T-helper 1 cell treated with Interleukin-12 subunit alpha and Interleukin-12 subunit beta and Interleukin-4 antibody, amounts not matched to agents 30 ng/mL and 1 ng/mL, for 36 hours (primary cell): ENCODE results near the gene ATP6V1F. TPM values are rescaled to one million over a fixed set of nuclear protein-coding genes. Genes with fewer than 3 reads are reported as not detected.

Source experiments
- intact Hi-C: fragments of 100-400 bp; cut with micrococcal nuclease; formaldehyde crosslinking; loops from one replicate; pipeline ENCODE4 v1.15.1; 2024
- total RNA-seq: library from RNA; stranded (reverse); gene quantifications from 2 replicates; pipeline ENCODE4 v1.2.3, GENCODE V29; 2022

Gene ATP6V1F
- total RNA-seq, 1 donor from 2014 or later, result 127 TPM

DNA sequence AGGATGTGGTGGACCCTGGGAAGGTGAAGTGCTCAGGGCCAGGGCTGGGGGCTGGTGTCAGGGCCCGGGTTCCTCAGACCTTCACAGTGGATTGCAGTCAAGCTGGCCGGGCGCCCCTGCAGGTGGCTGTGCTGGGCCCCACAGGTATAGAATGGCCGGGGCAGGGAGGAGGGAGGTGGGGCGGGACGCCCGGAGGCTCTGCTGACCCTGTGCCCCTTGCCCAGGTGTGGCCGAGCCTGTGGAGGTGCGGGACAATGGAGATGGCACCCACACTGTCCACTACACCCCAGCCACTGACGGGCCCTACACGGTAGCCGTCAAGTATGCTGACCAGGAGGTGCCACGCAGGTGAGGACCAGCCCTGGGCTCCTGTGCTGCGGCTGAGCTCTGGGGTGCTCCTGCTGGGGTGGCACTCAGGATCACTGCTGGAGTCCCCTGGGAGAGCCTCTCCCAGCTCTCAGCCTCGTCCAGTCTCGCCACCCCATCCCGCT lies 14.9 kb upstream of the ATP6V1F start:
- intact Hi-C loops, result no loop called here

DNA sequence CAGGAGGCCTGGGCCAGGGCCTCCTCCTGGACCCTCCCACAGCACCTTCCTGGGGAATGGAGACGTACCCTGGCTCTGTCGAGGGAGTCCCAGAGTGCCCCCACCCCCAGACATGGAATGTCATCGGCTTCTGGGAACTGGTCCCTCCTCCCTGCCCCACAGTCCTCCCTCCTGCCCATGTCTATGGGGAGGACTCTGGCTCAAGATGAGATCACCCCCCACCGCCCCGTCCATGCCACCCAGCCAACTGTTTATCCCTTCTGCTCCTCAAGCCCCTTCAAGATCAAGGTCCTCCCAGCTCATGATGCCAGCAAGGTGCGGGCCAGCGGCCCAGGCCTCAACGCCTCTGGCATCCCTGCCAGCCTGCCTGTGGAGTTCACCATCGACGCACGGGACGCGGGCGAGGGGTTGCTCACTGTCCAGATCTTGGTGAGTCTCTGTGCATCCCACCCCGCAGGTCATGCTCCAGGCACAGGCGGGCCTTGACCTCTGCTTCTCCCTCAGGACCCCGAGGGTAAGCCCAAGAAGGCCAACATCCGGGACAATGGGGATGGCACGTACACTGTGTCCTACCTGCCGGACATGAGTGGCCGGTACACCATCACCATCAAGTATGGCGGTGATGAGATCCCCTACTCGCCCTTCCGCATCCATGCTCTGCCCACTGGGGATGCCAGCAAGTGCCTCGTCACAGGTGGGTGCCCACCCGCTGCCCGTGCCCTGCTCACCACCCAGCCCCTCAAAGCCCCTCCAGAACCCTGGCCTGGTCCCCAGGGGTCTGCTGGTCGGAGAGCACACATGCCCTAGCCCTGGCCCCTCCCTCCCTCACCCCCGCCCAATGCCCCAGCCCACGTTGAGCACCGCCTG lies 14.1 kb upstream of the ATP6V1F start:
- intact Hi-C loops, result no loop called here

DNA sequence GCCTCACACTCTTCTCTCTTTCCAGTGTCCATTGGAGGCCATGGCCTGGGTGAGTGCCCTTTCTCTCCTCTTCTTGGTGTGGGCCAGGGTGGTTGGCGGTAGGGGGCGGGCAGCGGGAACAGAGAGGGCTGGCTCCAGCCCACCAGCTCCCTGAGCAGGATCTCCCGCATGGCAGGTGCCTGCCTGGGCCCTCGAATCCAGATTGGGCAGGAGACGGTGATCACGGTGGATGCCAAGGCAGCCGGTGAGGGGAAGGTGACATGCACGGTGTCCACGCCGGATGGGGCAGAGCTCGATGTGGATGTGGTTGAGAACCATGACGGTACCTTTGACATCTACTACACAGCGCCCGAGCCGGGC lies 13.5 kb upstream of the ATP6V1F start:
- intact Hi-C loops, result no loop called here

DNA sequence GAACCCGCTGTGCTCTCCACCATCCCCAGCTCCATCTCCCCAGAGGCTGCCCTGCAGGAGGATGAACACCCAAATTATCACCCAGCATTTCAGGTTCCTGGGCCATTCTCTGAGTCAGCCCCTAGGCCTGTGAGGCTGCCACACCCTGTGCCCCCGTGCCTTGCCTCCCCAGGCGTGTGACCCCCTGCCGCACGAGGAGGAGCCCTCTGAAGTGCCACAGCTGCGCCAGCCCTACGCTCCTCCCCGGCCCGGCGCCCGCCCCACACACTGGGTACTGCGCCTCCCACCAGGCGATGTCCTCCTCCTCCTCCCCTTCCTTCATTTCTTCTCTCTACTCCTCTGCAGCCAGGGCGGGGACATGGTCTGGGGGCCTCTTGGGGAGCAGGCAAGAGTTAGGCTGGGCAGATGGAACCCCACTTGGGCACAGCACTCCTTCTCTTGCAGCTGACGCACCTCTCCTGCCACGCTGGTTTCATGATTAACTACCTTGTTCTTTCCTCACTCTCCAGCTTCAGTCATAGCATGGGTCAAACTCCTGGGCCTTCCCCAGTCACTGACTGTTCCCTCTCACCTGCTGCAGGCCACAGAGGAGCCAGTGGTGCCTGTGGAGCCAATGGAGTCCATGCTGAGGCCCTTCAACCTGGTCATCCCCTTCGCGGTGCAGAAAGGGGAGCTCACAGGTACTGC lies 12.7 kb upstream of the ATP6V1F start:
- intact Hi-C loops, result no loop called here

DNA sequence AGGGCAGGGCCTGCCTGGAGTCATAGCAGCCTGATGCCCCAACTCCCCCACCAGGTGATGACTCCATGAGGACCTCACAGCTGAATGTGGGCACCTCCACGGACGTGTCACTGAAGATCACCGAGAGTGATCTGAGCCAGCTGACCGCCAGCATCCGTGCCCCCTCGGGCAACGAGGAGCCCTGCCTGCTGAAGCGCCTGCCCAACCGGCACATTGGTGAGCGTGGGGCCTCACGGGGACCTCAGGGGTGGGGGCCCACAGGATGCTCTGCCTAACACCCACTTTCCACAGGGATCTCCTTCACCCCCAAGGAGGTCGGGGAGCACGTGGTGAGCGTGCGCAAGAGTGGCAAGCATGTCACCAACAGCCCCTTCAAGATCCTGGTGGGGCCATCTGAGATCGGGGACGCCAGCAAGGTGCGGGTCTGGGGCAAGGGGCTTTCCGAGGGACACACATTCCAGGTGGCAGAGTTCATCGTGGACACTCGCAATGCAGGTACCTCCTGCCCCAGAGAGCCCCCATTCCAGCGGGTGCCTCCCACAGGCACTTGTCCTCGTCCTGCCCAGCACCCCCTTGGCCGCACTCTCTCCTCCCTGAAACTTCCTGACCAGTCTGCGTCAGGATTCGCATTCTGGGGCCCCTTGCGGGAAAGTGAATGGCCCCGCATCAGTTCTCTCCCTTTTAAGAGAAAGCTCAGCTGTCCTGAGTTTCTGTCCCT lies 10.0 kb upstream of the ATP6V1F start:
- intact Hi-C loops, result no loop called here

DNA sequence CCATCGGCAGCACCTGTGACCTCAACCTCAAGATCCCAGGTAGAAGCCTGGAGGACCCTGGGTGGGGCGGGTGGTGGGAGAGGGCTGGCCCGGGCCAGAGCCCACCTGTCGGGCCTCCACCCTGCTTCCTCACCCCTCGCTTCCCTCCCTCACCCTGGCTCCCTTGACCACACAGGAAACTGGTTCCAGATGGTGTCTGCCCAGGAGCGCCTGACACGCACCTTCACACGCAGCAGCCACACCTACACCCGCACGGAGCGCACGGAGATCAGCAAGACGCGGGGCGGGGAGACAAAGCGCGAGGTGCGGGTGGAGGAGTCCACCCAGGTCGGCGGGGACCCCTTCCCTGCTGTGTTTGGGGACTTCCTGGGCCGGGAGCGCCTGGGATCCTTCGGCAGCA lies 8.9 kb upstream of the ATP6V1F start:
- intact Hi-C loops, result no loop called here

DNA sequence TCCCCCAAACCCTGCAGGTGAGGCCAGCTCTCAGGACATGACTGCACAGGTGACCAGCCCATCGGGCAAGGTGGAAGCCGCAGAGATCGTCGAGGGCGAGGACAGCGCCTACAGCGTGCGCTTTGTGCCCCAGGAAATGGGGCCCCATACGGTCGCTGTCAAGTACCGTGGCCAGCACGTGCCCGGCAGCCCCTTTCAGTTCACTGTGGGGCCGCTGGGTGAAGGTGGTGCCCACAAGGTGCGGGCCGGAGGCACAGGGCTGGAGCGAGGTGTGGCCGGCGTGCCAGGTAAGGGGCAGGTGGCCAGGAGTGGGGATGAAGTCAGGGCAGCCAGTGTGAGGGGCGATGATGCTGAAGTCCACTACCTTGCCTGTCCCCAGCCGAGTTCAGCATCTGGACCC lies 8.3 kb upstream of the ATP6V1F start:
- intact Hi-C loops, result no loop called here

DNA sequence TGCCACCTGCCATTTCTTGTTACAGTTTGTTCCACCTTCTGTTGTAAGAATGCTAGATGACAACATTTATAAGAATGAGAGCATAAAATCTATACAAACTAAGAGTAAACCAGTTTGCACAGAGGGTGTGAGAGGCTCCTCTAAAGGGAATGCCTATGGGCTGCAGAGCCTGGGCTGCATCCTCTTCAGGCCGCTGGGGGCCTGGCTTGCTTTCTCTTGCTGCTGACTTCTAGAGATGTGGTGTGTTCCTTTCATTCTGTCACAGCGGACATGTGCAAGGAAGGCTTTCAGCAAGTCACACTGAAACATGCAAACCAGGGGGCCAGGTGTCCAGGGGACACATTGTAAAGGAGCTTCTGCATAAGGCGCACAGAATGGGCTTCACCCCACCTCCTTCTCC lies 7.1 kb upstream of the ATP6V1F start:
- intact Hi-C loops, result no loop called here

DNA sequence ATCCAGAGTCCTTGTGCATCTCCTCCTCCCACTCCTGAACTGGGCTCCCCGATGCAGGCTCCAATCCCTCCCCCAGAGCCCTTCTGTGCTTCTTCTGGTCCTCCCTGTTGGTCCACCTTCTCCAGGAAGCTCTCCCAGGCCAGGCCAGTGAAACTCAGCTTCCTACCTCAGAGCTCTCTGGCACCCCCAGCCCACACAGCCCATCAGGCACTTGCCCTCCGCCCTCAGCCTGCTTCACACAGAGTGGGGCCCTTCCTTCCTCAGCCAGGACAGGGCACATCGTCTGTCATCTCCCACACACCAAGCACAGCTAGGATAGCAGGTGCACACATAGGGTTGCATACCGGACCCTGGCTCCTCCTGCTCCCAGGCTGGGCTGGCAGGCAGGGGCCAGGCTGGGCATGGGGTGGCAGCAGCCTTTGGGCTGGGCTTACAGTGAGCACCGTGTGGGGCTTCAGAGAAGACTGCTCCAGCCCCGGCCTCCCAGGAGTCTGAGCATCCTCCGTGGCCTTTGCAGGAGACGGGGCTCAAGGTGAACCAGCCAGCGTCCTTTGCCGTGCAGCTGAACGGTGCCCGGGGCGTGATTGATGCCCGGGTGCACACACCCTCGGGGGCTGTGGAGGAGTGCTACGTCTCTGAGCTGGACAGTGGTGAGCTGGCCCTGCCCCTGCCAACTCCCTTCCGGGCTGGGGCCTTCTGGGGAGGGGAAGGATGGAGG lies 6.5 kb upstream of the ATP6V1F start:
- intact Hi-C loops, result no loop called here

DNA sequence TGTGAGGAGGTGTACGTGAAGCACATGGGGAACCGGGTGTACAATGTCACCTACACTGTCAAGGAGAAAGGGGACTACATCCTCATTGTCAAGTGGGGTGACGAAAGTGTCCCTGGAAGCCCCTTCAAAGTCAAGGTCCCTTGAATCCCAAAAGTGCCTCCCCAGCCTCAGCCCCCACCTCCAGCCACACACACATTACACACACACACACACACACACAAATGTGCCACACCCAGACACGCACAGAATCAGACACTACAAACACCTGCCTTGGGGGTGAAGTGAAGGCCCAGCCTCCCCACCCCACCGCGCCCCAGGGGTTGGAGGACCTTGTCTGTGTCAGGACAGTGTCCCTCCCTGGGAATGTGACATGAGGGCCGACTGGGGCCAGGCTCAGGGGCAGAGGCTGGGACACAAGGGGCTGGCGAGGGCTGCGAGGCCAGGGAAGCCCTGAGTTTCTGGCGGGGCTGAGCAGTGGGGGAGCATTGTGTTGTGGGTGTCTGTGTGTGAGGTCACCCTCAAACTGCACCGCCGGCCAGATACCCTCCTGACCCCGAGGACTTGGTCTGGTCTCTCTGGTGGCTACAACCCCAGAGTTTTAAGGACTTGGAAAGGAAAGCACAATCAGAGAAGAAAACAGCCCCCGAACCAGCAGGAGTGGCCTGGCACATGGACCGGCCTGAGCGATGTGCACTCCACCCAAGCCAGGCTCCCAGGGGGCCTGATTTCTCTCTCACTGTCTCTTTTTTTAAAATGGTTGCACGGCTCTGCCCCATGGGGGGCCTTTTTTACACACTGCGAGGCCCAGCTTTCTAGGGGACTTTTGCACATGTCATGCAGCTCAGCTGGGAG lies 4.0 kb upstream of the ATP6V1F start:
- intact Hi-C loops, result no loop called here

DNA sequence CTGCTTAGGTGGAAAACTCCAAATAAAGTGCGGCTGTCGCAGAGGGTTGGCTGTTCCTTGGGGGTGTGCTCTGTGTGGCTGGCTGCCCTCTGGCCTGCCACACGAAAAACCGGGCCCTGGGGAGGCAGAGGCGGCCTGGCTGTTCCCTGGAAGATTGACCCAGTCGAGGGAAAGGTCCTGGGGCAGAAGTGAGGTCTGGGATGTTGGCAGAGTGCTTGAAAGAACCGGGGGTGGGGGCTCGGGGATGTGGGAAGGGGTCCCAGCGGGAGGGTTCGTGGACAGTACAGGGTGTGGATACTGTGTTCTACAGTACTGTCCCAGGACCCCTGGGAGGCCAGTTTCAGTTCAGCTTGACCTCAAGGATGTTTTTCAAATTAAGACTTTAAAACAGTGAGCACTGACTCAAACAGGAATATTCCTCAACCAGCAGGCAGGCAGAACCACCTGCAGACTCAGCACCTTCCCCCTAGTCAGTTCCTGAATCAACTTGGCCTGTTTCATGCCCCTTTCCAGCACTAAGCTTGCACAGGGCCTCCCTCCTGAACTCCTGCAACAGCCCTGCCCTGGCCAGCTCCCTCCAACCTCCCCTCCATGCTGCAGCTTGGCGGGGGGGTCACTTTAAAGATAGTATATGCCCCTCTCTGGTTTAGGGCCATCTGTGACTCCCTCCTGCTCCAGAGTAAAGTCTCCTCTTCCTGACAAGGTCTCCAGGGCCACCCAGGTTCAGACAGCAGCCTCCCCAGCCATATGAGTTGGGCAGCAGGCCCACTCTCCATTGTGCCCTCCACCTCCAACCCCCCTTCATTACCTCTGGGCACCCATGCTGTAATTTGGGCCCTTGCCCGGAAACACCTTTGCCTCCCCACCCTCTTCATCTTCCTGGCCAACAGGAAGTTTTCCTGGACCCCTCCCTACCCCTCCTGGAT lies 3.2 kb upstream of the ATP6V1F start:
- intact Hi-C loops, result loop anchor here (5.0 kb wide), 2 partner anchors 1093 to 1272 kb away; partner anchors contain the start of genes ARF5, GCC1 and UBE2H

DNA sequence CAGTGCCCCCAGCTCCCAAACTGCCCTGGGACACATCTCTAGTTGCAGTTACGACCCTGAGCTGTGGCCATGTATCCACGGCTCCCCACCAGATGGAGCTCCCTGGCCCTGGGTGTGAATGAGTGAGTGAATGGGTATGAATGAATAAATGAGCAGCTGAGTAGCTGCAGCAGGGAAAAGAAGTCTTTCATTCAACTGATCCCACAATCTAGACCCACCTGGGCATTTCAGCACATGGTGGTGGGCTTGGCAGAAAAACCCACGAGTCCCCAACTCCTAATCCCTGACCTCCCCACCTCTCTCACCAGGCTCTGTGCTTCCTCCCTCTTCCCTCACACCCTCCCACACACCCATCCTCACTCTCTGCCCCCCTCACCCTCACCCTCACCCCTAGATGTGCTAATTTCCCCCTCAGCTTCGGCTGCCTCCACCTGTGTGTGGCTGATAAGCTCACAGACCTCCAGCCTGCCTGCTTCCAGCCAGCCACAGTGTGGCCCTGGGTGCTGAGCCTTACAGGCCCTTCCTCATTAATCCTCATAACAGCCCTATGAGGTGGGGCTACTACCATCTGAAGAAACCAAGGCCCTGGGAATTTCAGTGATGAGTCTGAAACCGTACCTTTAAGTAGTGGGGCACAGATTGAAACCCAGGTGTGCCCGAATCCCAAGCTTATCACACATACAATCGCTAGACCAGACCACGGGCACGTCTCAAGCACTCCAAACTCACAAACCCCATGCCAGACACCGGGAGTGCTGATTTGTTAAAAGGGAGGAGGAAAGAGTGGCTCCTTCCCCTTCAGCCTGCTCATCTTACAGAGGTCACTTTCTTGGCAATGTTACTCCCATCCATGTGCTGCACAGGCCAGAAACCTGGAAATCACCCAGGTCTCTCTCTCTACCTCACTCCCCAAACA lies 2.2 kb upstream of the ATP6V1F start:
- intact Hi-C loops, result loop anchor here (5.0 kb wide), 2 partner anchors 1092 to 1273 kb away; partner anchors contain the start of genes ARF5, GCC1 and UBE2H

DNA sequence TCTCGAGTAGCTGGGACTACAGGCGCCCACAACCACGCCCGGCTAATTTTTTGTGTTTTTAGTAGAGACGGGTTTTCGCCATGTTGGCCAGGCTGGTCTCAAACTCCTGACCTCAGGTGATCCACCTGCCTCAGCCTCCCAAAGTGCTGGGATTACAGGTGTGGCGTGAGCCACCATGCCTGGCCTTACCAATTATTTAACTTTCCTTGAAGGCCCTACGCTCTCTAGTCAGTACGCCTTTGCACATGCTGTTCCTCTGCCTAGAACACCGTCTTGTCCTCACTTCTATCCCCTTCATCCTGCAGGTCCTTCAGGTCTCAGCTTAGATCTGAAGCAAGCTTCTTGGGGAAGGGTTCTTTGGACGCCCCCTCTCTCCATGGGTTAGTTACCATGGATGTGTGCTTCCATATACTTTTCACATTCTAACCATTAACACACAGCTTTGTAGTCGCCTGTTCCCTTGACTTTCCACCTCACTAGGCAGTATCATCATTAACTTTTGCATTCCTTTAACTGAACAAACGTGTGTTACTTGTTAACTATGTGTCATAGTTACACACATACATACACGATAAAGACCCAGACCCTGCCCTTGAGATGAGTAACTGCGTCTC lies 592 bp upstream of the ATP6V1F start:
- intact Hi-C loops, result loop anchor here (1.0 to 5.0 kb wide), 18 partner anchors 20 to 1275 kb away; partner anchors contain the start of genes ARF5, CALU, CCDC136 and GCC1

DNA sequence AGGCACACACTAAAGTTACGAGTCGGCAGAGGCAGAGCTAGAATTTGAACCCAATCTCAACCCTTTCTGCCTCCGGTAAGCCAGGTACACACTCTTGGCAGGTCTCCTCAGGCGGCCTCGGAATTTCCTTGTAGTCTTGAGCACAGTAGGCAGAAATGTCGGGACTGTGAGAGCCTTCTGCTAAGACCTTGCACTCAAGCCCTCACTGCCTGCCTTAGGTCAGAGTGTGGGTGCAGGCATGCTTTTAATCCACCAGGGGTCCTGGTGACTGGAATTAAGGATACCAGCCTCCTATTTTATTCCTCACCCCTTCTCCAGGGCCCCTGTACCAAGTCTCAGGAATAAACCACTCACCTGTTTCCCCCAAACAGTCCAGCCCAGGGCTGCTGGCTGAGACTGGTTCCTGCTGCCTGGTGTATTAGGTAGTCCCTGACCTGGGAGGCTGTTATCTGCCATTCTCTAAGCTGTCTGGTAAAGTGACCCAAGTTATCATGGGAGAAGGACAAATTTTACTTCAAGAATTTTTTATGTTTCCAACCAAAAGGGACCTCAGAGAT lies 855 bp downstream of the ATP6V1F start:
- intact Hi-C loops, result loop anchor here (1.0 to 5.0 kb wide), 7 partner anchors 20 to 1276 kb away; partner anchors contain the start of genes ARF5, GCC1, HILPDA and SMKR1

DNA sequence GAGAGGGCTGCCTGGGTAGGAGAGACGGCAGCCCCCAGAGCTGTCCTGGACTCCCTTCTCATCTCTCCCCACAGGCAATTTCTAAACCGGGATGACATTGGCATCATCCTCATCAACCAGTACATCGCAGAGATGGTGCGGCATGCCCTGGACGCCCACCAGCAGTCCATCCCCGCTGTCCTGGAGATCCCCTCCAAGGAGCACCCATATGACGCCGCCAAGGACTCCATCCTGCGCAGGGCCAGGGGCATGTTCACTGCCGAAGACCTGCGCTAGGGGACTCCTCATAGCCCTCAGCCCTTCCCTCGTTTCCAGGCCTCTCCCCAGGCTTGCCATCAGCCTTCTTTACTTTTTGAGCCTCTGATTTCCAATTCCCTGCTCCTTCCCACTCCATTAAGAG lies 2.6 kb downstream of the ATP6V1F start:
- intact Hi-C loops, result no loop called here

DNA sequence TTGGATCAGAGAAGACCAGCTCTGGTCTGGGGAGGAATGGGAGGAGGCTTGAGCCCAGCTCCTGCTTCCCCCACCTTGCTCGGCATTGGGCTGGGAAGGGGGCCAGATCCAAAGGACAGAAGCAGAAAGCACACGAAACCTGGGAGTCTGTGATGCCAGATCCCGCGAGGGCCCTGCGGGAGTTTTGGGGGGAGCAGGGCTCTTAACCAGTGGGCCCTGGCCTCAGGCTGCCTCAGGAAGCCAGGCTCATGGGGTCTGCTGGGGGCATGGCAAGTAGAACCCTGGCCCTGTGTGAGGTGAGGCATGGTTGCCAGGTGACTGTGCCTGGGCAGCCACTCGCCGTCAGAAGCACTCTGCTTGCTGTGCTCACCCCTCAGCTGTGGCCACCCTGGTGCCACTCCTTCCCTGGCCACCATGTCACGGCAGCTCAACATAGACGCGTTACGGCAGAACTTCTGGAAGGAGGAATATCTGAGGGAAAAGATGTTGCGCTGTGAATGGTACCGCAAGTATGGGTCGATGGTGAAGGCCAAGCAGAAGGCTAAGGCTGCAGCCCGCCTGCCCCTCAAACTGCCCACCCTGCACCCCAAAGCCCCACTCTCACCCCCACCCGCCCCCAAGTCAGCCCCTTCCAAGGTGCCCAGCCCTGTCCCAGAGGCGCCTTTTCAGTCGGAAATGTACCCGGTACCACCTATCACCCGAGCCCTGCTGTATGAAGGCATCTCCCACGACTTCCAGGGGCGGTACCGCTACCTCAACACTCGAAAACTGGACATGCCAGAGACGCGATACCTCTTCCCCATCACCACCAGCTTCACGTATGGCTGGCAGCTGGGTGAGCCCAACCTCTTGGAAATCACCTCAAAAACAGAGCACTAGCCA lies 3.6 kb downstream of the ATP6V1F start:
- intact Hi-C loops, result no loop called here
